Muscle of arm (tissue), 12 donors: ENCODE data around the gene TPM4. TPM values are rescaled to one million over a fixed set of nuclear protein-coding genes. Genes with fewer than 3 reads are reported as not detected.

Experiments used
- polyA plus RNA-seq, 12 donors: library from polyadenylated mRNA; unstranded; fragments of 120-200 nt; gene quantifications; one replicate each; pipeline ENCODE4 v1.2.1, GENCODE V29; 2013; ENCODE audit not compliant: insufficient read length in 12 of 12

The TPM4 gene
- polyA plus RNA-seq, 12 donors: 168 to 459 (median 216) TPM

Other genes with a start within 250 kb of the TPM4 start
- gene CYP4F2, start 178.4 kb upstream of the TPM4 start, polyA plus RNA-seq: under 1 TPM in 1 of 12 donors, not detected in 11; 0.26 TPM
- gene CYP4F11, start 142.0 kb upstream of the TPM4 start, polyA plus RNA-seq: under 1 TPM in 2 of 12 donors, not detected in 10; 0.15 to 0.33 TPM
- gene OR10H4, start 127.5 kb upstream of the TPM4 start, polyA plus RNA-seq: not detected
- 10 to 100 TPM in 11 of 12 donors, not detected in 1; 18.9 to 90.2 (median 34.4) TPM for gene RAB8A, start 35.4 kb downstream of the TPM4 start, polyA plus RNA-seq
- gene HSH2D, start 67.2 kb downstream of the TPM4 start, polyA plus RNA-seq: 1 to 10 TPM in 1 of 12 donors, under 1 TPM in 9, not detected in 2; 0.13 to 2.4 (median 0.37) TPM
- gene CIB3, start 97.0 kb downstream of the TPM4 start, polyA plus RNA-seq: not detected
- 10 to 100 TPM in 11 of 12 donors, not detected in 1; 58.2 to 81.6 (median 63.1) TPM for gene FAM32A, start 108.9 kb downstream of the TPM4 start, polyA plus RNA-seq
- 10 to 100 TPM in 11 of 12 donors, not detected in 1; 33.0 to 94.9 (median 41.2) TPM for gene AP1M1, start 121.4 kb downstream of the TPM4 start, polyA plus RNA-seq
- gene KLF2, start 248.3 kb downstream of the TPM4 start, polyA plus RNA-seq: 100 to 1,000 TPM in 2 of 12 donors, 10 to 100 TPM in 9, not detected in 1; 22.7 to 125 (median 49.4) TPM